Occipital lobe (tissue), 2 donors: ENCODE measurements around the gene SNAP47. TPM values are rescaled to one million over a fixed set of nuclear protein-coding genes. Genes with fewer than 3 reads are reported as not detected.
A peak's percentile ranks its signal among the peaks of the same experiment; 100 is the strongest.
"Not testable (repeated sequence)": the region's sequence is repeated elsewhere in the genome, so short reads cannot be mapped to it uniquely, and the experiment has no call there.

ENCODE experiments used
- DNase-seq: peaks from one replicate; lab custom pipeline; 2025; lab: John Stamatoyannopoulos, UW
- total RNA-seq: library from RNA; depleted of rRNA; stranded (reverse); fragments of >200 nt; gene quantifications from one replicate; pipeline ENCODE4 v1.2.3, GENCODE V29; 2014

The SNAP47 gene, protein sequence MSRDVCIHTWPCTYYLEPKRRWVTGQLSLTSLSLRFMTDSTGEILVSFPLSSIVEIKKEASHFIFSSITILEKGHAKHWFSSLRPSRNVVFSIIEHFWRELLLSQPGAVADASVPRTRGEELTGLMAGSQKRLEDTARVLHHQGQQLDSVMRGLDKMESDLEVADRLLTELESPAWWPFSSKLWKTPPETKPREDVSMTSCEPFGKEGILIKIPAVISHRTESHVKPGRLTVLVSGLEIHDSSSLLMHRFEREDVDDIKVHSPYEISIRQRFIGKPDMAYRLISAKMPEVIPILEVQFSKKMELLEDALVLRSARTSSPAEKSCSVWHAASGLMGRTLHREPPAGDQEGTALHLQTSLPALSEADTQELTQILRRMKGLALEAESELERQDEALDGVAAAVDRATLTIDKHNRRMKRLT
- total RNA-seq = 59.3 TPM

DNA sequence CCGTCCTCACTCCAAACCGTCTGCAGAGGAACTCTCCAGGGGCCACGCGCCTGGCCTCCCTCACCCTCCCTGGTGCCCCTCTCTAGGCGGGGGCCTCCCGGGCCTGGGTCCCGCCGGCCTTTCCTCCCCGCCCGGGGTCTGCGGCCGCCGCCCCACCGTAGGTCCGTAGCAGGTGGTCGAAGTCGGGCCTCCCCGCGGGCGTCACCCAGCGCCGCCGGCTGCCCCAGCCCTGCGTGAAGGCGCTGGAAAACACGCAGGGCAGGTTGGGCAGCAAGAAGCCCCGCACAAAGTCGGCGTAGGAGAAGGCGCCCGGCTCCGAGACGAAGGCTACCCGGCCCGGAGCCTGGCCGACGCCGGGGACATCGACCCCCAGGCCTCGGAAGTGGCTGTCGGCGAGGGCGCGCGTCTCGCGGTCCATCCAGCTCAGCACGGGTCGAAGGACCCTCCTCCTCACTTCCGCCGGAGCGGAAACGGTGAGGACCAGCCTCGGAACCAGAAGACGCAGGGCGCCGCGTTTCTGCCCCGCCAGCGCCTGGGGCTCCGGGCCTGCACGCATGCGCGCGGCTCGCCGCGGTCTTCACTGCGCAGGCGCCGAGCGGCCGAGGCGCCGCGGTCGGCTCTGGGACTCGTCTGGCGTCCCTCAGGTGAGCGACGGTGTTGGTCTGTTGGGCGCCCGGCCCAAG lies at the start of gene SNAP47, which contains the start of gene JMJD4:
Gene SNAP47 (plus strand): TSS at position 580 of the 683 bp plus-strand sequence. CDS start 12,302 bp downstream, outside the sequence.
Gene JMJD4 (minus strand): TSS at position 447 of the 683 bp plus-strand sequence. CDS start 29 bp downstream, at position 418.
- DNase-seq = peak; percentile 85

DNA sequence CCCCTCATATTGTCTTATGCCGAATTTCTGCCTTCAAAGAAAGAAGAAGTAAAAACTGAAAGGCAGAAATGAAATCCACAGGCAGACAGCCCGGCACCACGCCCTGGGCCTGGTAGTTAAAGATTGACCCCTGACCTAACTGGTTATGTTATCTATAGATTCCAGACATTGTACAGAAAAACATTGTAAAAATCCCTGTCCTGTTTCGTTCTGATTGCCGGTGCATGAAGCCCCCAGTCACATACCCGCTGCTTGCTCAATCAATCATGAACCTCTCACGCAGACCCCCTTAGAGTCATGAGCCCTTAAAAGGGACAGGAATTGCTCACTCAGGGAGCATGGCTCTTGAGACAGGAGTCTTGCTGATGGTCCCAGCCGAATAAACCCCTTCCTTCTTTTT lies 49.4 kb upstream of the SNAP47 start:
- no peak for DNase-seq

DNA sequence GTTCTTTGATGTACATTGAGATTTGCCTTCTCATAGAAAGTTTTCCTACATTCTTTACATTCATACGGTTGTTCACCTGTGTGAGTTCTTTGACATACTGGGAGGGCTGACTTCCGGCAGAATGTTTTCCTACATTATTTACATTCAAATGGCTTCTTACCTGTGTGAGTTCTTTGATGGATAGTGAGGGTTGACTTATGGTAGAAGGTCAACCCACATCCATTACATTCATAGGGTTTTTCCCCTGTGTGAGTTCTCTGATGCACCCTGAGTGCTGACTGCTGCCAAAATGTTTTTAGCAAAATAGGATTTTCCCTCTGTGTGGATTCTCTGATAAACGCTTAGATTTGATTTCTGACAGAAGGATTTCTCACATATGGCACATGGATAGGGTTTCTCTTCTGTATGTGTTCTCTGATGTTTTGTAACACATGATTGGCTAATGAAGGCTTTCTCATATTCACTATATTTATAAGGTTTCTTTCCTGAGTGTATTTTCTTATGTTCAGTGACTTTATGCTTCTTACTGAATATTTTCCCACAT lies 37.8 kb upstream of the SNAP47 start:
- no peak for DNase-seq

DNA sequence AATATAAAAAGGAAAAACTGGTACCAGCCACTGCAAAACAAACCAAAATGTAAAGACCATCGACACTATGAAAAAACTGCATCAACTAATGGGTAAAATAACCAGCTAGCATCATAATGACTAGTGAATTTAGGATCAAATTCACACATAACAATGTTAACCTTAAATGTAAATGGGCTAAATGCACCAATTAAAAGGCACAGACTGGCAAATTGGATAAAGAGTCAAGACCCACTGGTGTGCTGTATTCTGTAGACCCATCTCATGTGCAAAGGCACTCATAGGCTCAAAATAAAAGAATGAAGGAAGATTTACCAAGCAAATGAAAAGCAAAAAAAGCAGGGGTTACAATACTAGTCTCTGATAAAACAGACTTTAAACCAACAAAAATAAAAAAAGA lies 33.6 kb upstream of the SNAP47 start:
- not testable (repeated sequence) for DNase-seq

DNA sequence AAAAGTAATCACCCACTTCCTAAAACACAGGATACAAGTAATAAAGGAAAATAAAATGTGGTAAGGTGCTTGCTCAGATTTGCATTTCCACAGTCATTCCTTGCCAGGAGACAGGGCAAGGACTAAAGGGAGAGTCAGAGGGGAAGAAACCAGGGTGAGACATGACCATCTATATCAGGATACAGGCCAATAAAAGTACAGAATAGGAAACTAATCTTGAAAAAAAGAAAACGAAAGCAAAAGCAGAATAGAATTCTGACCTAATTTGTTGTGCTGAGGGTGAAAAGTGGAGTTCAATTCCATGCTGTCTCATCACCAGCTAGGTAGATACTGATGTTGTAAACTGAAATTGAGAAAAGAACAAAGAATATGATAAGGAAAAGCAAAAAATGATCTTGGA lies 27.4 kb upstream of the SNAP47 start:
- no peak for DNase-seq

DNA sequence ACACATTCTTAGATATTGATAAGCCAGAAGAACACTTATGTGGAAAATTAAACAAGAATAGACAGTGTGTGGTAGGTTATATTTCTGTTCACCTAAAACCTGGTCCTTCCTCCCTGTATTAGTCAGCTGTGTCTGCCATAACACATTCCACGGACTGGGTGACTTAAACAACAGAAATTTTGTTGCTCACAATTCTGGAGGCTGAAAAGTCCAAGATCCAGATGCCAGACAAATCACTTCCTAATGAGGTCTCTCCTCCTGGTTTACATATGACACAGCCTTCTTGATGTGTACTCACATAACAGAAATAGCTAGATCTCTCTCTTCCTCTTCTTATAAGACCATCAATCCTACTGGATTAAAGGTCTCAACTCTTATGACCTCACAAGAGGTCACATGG lies 25.8 kb upstream of the SNAP47 start:
- DNase-seq = no peak

DNA sequence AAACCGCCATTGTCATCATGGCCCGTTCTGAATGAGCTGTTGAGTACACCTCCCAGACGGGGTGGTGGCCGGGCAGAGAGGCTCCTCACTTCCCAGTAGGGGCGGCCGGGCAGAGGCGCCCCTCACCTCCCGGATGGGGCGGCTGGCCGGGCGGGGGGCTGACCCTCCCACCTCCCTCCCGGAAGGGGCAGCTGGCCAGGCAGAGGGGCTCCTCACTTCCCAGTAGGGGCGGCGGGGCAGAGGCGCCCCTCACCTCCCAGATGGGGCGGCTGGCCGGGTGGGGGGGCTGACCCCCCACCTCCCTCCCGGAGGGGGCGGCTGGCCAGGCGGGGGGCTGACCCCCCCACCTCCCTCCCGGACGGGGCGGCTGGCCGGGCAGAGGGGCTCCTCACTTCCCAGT lies 24.8 kb upstream of the SNAP47 start:
- DNase-seq = not testable (repeated sequence)

DNA sequence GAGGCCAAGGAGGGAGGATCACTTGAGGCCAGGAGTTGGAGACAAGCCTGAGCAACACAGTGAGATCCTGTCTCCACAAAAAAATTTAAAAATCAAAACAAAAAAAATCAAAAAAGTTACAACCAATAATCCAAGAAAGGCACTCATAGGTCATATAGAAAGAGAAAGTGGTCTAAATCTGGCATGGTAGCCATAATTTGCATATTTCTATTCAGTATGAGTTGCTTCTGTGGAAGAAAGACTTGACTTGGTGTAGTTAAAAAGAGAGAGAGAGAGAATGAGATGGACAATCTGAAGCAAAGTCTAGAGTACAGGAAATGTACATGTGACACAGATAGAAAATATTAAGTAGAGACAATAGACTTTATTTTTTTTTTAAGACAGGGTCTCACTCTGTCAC lies 22.6 kb upstream of the SNAP47 start:
- no peak for DNase-seq

DNA sequence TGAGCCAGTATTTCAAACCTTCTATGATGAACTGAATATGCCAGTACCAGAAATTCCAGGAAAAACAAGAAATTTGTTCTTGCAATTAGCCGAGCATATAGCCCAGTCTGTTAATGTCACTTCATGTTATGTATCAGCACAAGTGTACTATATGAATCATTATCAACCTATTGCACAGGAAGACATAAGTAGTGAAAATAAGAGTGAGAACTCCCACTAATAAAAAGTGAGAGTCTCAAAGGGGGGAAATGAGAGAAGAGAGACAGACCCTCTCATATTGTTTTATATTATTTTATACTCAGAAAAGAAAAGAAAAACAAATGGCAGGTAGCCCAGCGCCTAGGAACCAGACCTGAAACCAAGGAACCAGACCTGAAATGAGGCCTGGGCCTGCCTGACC lies 16.3 kb upstream of the SNAP47 start:
- no peak for DNase-seq

DNA sequence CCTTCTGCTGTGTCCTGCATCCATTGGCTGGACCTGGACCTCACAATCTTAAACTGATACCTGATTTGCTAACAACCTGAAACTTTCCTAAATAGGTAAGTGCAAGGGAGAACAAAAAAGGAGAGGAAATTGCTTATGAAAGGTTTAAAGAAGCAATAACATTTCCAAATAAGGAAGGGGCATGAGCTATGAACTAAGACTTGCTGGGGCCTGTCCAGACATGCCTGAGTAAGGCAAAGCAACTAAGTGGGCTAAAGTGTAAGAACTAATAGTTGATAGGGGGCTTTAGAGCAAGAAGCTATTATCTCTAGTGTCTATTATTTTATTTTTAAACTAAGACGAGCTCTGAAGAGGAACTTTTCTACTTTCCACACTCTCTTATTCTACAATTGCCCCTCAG lies 11.8 kb upstream of the SNAP47 start:
- no peak for DNase-seq

DNA sequence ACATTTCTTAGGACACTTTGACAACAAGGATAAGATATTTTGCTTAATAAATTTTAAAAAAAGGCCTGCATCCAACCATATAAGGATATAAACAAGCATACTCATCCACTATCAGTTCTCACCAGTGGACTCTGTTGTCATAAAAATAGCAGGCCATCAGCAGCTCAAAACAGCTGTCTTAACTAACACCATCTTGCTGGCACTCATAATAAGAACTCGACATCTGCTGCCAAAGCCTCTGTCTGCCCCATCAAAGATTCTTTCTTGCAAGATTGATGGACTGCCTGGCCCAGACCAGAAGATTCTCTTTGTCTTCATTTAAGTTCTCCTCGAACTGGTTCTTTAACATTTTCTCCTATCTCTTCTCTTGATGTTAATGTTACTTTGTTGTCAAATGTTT lies 10.2 kb upstream of the SNAP47 start:
- DNase-seq = no peak

DNA sequence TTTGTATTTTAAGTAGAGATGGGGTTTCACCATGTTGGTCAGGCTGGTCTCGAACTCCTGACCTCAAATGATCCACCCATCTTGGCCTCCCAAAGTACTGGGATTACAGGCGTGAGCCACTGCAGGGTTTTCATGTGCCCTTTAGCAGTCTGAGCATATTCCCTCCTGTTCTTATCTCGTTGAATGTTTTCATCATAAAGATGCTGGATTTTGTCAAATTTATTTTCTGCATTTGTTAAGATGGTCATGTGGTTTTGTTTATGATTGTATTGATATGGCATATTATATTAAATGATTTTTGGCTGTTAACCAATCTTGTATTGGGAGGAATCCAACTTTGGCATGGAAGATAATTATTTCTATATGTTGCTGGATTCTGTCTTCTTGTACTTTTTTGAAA lies 8.9 kb upstream of the SNAP47 start:
- no peak for DNase-seq

DNA sequence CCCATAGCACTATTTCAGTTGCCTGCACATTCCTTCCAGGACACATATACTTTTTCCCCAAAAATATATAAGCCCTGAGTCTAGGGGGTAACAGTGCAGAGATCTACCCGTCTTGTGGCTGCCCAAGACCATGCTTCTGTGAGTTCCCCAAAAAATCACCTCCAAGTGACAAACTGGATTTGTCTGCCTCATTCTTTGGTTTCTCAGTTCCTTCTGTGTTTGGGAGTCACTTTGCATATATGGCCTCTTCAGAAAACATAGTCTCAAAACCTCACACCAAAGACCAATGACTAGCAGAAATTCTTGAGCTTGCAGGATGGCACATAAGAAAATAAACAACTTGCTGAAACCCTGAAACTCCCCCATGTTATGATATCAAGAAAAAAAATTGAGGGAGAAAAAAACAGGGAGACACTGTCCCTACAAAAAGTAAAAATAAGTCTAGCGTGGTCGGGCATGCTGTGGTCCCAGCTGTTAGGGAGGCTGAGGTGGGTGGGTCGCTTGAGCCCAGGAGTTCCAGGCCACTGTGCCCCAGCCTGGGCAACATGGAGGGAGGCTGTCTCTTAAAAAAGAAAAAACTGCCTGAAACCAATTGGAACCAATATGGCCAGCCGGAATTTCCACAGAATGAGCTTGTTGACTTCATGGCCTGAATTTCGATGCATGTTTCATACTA lies 8.2 kb upstream of the SNAP47 start:
- no peak for DNase-seq

DNA sequence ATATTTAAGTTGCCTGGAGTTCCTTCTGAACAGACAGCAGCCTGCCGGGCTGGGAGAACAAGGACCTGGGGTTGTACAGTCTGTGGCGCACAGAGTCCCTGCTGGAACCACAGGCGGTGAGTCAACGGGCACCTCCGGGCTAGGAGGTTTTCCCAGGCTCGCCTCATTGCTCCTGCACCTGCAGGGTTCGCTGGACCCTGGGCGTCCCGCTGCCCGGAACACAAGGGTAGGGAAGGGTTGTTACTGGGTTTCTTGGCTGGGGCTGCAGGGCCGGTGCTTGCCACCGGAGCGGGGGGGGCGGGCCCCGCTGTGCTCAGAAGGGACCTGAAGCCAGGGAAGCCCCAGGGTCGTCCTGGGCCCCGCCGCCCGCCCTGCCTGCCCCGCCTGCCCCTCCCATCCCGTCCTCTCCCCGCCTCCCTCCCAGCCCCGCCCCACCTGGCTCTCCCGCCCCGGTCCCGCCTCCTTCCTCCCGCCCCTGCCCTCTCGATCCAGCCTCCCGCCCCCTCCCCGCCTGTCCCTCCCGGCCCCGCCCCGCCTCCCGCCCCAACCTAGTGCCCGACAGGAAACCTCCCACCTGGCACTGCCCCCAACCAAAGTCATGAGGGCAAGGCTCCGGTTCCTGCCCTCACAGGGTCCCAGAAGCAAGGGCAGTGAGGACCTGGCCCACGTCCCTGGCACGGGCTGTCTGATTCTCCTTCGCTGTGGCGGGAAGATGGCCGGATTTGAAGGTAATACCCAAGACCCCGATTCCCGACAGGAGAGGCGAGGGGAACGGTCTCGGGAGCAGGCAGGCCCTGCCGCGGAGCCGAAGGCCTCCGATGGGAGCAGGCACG lies 7.0 kb upstream of the SNAP47 start:
- no peak for DNase-seq

DNA sequence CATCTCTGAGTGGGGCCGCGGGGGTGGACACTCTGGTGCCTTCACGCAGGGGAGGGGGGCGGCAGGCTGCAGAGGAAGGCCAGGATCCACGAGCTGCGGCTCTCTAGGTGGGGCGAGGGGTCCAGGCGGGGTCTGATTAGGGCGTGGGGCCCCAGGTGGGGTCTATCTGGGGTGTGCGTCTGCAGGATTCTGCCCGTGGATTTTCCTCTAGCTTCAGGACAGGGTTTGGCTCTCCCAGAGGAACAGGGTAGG lies 6.4 kb upstream of the SNAP47 start:
- no peak for DNase-seq

DNA sequence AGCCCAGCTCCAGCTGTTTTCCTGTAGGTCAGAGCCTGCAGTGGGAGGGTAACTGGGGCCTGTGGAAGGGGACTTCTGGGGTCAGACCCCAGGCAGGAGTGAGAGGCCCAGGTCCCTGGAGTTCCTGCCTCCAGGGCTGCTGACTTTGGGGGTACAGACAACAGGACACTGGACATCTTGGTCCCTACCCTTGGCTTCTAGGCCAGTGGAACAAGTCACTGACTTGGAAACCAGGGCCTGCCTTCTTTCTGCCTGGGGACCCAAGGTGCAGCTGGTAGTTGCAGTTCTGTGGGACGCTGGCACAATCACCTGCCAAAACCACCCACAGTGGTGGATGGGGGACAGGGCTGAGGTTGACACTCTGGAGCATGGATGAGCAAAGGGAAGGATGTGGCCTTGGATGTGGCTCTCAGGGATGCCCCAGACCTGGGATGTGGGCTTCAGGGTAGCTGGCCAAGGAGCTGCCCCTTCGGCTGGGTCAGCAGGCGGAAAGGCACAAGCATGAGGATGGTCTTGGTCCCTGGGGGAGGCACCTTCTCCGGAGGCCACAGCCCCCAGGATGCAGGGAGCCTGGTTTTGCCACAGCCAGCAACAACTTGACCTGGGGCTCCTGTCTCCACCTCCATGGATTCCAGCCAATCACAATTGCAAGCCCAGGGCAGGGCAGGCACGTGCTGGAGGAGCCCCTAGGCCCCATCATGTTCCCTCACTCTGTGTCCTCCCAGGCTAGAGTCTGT lies 5.9 kb upstream of the SNAP47 start:
- no peak for DNase-seq

DNA sequence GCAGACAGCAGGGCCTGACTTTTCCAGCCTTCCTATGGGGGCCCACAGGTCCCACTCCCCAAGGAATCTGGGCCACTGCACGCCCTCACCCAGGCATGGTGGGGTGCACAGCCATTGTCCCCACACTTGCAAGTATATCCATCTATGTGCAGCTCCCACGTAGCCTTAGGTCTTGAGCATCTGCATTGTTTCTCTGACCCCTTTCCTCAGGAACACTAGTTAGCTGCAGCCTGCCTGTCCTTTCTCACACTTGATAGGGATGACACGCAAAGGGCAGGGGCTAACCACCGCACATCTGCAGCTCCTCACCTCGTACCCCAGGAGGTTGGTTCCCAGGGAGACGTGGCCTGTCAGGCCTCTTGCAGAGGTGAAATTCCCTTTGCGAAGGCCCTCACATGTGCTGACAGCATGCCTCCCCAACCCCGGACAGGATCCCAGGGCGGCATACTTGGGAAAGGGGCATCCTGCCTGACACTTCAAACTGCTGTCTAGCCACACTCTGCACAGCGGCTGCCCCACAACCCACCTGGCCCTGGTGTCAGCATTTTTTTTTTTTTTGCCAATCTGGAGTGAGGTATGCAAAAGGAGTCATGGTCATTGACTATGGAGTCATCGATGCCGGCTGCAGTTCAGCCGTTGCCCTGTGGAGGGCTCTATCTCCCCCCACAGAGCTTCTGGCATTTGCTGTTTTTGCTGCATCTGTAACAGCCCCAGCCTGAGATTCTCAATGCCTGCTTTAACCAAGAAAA lies 5.2 kb upstream of the SNAP47 start:
- DNase-seq = peak; percentile 44

DNA sequence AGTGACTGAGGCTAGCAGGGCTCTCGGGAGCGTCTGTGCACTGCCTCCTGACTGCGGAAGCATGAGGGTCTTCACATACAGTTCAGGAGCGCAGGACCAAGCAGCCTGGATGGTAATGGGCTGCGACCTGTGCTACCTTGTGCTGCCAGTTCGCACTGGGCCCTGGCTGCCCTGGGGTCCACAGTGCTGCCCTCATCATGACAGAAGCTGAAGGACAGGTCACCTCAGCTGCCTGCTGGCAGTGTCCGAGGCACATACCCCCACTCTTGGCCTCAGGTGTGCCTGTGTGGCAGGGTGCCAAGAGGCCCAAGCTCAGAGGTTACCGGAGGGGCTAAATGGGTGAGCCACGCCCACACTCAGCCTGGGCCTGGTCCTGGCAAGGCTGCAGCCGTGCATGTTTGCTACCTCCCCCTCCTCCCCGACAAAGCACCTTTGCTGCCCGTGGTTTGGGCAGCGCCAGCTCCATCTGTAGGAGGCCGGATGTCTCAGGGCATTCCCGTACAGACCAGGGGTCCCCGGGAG lies 4.5 kb upstream of the SNAP47 start:
- no peak for DNase-seq

DNA sequence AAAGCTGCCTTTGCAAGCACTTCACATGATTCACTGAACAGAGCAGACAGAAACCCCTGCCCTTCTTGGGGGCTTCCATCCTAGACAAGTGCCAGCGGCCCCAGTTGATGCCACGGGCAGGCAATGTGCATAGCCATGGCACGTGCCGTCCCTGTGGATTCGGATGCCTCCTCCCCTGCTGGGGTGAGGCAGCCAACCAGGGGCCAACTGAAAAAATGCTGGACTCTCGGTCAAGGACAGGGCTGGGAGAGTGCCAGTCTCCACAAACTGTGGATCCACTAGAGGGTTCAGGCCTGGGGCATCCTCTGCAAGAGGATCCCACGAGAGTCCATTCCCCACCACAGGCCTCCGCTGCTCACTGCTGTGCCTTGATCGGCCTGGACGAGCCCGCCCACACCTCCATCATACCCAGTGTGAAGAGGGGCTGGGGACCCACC lies 4.0 kb upstream of the SNAP47 start:
- DNase-seq = no peak
